Omental fat pad (tissue), 4 donors: ENCODE data around the gene EME2. TPM values are rescaled to one million over a fixed set of nuclear protein-coding genes. Genes with fewer than 3 reads are reported as not detected.

Experiments used
- ATAC-seq: fragments of 150-250 bp; one replicate; pipeline ENCODE4 v1.9.1; 2016; ENCODE audit warnings: mild to moderate bottlenecking, moderate library complexity; ENCODE audit not compliant: low FRiP score
- DNase-seq: peaks from one replicate; pipeline ENCODE4 v3.0.0-alpha.2; 2019; ENCODE audit warnings: low spot score
- CTCF ChIP-seq, 3 donors: fragments of 450-650 bp; IDR thresholded peaks; one replicate each; pipeline ENCODE4 v1.5.1; 2016 to 2017; ENCODE audit warnings: antibody characterized with exemption in 3 of 3, mild to moderate bottlenecking in 3 of 3, moderate library complexity in 2 of 3
- total RNA-seq, 4 donors: library from RNA; depleted of rRNA; stranded (reverse); fragments of >200 nt; gene quantifications; one replicate each; pipeline ENCODE4 v1.1.0, GENCODE V29; 2016

The EME2 gene
- total RNA-seq, 4 donors from 2014 or later: 5.9 to 16.2 (median 7.1) TPM

DNA sequence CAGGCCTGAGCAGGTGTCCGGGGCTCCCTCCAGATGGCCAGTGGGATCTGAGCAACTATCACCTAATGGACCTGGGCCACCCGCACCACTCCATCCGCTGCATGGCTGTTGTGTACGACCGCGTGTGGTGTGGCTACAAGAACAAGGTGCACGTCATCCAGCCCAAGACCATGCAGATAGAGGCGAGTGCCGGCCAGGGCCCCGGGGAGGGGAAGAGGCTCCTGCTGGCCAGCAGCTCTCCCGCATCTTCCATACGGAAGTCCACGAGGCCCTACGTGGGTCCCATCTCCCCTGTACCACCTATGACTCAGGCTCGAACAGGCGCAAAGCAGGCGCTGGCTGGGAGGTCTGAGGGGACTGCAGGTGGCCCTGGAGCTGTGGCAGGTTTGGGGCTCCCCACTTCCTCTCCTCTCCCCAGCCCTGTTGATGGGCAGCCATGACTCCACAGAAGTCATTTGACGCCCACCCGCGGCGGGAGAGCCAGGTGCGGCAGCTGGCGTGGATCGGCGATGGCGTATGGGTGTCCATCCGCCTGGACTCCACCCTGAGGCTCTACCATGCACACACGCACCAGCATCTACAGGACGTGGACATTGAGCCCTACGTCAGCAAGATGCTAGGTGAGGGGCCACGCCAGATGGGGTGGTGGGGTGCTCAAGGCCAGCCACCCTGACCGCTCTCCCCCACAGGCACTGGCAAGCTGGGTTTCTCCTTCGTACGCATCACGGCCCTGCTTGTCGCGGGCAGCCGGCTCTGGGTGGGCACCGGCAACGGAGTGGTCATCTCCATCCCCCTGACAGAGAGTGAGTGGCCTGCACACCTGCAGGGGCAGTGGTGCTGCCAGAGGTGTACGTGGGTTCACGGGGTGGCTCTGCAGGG, 5.3 kb upstream of the EME2 start:
- TF ChIP-seq CTCF (IDR thresholded peaks at IDR 0.05): no peak
- ATAC-seq: no peak

GRCh38 chr16:1768061-1768766, 4.4 kb upstream of the EME2 start:
- DNase-seq (no peak), ATAC-seq (no peak)
- no peak for TF ChIP-seq CTCF (IDR thresholded peaks at IDR 0.05)

More for the DNA sequence above, 5.3 kb upstream of the EME2 start:
- DNase-seq: no peak

GRCh38 chr16:1768767-1769401, 3.7 kb upstream of the EME2 start:
- no peak for DNase-seq
- no peak for TF ChIP-seq CTCF (IDR thresholded peaks at IDR 0.05)
- no peak for ATAC-seq

- no peak for TF ChIP-seq CTCF (IDR thresholded peaks at IDR 0.05)
- ATAC-seq (no peak), DNase-seq (no peak)
These were observed 3.0 kb upstream of the EME2 start for GRCh38 chr16:1769402-1770300.

- ATAC-seq: peak; percentile 69
- no peak for DNase-seq
- no peak for TF ChIP-seq CTCF (IDR thresholded peaks at IDR 0.05)
These were observed 2.1 kb upstream of the EME2 start for GRCh38 chr16:1770328-1771187.
